NOMO-1 treated with dmso at 0.1 percent for 144 hours (cell line): ENCODE measurements around the gene BAHD1.

Source experiments
- DNase-seq: peaks from one replicate; lab custom pipeline; 2025; ENCODE audit not compliant: unreplicated experiment; lab: John Stamatoyannopoulos, UW

BAHD1 gene

GRCh38 chr15:40464595-40465185, 23.9 kb downstream of the BAHD1 start:
- no peak for DNase-seq

DNA sequence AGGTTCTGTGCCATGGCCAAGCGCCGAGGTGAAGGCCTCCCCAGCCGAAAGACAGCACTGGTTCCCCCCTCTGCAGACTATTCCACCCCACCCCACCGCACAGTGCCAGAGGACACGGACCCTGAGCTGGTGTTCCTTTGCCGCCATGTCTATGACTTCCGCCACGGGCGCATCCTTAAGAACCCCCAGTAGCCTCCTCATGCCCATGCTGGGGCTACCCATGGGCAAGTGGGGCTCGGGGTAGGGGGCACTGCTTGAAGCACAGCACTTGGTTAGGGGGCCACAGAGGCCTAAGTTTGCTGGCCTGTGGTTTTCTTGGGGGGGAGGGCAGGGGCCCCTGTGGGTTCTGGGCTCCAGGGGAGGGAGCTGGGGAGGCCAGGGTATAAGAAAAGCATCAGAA, 25.2 kb downstream of the BAHD1 start:
- no peak for DNase-seq

DNA sequence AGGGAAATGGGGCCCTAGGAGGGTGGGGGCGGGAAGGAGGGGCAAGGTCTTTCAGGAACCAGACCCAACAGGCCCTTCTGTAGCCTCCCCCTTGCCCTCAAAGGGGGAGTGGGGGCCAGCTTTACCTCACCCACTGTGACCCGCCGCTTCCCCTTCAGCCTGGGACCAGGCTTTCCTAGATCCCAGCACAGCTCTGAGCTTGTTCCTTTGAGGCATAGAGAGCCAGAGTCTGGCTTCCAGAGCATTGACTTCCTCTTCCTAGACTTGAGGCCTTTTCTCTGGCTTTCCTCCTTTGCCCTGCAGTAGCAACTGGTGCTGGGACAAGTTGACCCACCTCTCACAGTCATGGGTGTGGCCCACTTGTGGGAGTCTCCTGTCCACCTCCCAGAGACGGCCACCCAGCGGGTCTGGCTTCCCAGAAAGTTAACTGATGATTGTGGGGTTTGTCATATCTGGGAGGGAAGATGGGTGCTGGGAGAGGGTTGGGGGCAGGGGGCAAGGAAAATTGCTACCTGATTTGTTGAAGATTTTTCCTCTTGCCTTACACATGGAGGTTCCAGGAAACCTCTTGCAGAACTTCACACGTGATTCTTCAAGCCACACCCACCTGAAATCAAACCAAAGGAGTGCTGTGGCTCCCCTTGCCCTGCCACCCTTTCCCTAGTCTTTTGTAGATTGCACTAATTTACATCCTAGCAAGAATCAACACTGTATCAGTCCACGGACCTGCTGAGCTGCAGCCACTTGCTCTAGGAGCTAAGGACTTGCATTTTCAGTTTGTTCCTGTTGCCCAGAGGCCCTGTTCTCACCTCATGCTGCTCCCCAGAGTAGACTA, 25.9 kb downstream of the BAHD1 start:
- no peak for DNase-seq

DNA sequence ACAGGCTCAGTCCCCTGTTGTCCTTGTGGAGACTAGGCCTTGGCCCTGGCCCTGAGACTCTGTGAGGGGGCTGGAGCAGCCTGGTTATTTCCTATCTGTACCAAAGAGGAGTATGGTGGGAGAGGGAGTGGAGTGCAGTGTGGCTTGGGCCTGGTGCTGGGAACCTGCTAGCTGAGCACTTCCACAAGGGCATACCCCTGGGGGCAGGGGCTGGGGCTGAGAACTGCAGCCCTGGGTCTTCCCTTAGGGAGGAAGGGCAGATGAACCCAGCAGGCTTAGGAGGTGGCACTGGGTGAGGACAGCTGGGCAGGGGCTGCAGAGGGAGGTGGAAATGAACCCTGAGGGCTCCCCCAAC, 26.5 kb downstream of the BAHD1 start:
- no peak for DNase-seq

- no peak for DNase-seq
Observed at GRCh38 chr15:40468898-40469331, 28.2 kb downstream of the BAHD1 start.

DNA sequence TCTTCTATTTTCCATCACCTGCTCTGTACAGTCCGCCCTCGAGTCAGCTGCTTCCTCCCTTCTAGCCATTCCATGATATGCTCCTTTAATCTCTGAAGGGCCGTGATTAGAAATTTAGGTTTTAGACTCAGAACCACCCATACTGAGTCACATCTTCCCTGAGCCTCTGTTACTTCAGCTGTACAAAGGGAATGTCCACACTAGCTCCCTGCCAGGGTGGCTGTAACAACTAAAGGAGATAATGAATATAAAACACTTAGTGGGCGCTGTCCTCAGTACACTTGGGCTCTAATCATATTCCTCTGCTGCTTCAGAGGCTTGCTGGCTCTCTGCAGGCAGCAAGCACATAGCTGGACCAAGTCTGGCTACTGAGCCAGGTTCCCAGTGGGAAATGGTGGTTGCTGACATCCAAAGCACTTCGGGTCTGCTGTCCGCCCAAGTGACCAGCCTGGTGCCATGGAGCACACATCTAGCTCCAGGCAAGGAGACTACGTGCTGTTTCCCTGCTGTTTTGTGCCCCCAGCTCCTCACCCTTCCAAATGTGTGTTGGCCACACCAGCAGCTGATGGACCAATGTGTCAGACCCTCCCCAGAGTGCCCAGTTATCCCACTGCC, 29.1 kb downstream of the BAHD1 start:
- DNase-seq = no peak

DNA sequence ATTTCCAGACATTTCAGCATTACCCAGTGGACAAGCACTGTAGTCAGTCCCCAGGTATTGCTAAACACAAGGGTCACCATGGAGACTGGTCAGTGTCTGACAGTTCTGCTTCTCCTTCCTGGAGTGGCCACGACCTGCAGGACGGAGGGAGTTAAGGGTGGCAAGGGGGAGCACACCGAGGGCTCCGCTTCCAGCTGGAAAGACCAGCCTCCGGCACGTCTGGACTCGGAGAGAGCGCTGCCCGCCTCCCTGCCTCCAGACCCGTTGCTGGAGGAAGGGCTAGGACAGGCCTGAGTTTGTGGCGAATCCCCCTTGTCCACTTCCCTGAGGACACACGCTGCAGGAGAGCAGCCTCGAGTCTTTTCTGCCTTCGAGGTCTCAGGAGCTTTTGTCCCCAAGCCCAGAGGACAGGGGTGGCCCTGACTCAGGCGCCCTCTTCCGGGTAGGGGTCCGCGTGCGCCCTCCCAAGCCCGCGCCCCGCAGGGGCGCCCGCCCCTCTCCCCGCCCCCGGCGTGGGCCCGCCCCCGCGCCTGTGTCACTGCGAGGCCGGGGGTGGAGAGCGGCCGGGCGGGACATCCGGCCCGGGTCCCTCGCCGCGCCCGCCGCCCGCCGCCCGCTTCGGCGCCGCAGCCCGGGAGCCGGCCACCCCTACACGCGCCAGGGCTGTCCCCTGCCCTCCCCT, 29.8 kb downstream of the BAHD1 start, which contains the start of gene CHST14:
CHST14 (plus strand) TSS at position 562 of the 682 bp plus-strand sequence. CDS start 230 bp downstream, outside the sequence.
- peak; percentile 16 for DNase-seq

- DNase-seq = no peak
Observed at GRCh38 chr15:40471105-40471807, 30.5 kb downstream of the BAHD1 start.

- no peak for DNase-seq
Observed at GRCh38 chr15:40471808-40472150, 31.0 kb downstream of the BAHD1 start.

DNA sequence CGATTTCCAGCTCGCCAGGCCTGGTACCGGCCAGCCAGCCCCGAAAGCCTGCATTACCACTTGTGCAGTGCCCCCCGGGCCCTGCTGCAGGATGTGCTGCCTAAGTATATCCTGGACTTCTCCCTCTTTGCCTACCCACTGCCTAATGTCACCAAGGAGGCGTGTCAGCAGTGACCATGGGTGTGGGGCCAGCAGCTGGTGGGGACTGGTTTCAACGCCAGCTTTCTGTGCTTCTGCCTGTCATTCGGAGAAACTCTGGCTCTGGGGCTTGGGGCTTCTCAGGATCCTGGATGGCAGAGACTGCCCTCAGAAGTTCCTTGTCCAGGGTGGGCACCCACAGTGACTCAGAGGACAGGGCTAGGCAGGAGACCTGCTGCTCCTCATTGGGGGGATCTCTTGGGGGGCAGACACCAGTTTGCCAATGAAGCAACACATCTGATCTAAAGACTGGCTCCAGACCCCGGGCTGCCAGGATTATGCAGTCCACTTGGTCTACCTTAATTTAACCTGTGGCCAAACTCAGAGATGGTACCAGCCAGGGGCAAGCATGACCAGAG, 31.5 kb downstream of the BAHD1 start:
- DNase-seq = no peak

GRCh38 chr15:40474581-40474980, 33.8 kb downstream of the BAHD1 start:
- no peak for DNase-seq

GRCh38 chr15:40477642-40478327, 37.0 kb downstream of the BAHD1 start:
- DNase-seq = no peak

GRCh38 chr15:40479024-40479423, 38.3 kb downstream of the BAHD1 start:
- DNase-seq = no peak

- DNase-seq = no peak
Observed at GRCh38 chr15:40481341-40482074, 40.8 kb downstream of the BAHD1 start.

DNA sequence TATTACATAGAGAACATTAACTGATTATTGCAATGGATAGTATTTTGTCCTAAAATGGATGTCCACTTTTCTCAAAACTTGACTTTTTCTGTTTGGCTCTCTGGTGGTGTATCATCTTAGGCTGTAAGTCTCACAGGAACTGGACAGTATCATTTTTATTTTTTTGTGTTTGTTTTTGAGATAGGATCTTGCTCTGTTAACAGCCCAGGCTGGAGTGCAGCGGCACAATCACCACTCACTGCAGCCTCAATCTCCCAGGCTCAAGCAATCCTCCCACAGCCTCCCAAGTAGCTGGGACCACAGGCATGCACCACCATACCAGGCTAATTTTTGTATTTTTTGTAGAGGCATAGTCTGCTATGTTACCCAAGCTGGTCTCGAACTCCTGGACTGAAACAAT, 43.2 kb downstream of the BAHD1 start:
- DNase-seq = no peak

- peak; percentile 8 for DNase-seq
Observed at GRCh38 chr15:40486066-40486770, 45.5 kb downstream of the BAHD1 start.

- DNase-seq = no peak
Observed at GRCh38 chr15:40487816-40488682, 47.3 kb downstream of the BAHD1 start.
